ENCODE measurements around the gene GRIA3.
A peak's percentile ranks its signal among the peaks of the same experiment; 100 is the strongest.

GRIA3 gene

DNA sequence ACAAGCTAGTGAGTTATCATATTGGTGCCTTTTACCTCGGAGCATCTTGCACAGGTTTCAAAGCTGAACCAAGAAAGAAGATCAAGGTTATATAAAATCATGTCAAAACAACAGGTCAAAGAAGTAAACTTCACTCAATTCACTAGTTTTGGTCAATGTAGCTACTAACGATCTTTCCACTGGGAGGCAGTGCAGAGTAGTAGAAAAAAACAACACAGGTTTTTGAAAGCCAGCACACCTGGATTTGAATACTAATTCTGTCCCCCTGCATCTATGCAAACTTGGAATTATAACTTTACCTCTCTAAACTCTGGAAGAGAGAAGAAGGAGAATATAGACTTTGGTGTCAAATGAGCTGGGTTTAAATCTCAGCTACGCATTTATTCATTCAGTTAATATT lies 266.1 kb downstream of the GRIA3 start:
- DNase-seq (ENCODE audit: low spot score): peak; percentile 4
- TF ChIP-seq, protein P1, sequence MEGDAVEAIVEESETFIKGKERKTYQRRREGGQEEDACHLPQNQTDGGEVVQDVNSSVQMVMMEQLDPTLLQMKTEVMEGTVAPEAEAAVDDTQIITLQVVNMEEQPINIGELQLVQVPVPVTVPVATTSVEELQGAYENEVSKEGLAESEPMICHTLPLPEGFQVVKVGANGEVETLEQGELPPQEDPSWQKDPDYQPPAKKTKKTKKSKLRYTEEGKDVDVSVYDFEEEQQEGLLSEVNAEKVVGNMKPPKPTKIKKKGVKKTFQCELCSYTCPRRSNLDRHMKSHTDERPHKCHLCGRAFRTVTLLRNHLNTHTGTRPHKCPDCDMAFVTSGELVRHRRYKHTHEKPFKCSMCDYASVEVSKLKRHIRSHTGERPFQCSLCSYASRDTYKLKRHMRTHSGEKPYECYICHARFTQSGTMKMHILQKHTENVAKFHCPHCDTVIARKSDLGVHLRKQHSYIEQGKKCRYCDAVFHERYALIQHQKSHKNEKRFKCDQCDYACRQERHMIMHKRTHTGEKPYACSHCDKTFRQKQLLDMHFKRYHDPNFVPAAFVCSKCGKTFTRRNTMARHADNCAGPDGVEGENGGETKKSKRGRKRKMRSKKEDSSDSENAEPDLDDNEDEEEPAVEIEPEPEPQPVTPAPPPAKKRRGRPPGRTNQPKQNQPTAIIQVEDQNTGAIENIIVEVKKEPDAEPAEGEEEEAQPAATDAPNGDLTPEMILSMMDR (IDR thresholded peaks at IDR 0.05; ENCODE audit: extremely low read depth, insufficient read depth, missing control alignments): peak; percentile 52

GRCh38 chrX:123454712-123455431 lies 270.8 kb downstream of the GRIA3 start:
- TF ChIP-seq, protein P1 (IDR thresholded peaks at IDR 0.05; ENCODE audit: extremely low read depth, insufficient read depth, missing control alignments): no peak
- DNase-seq (ENCODE audit: low spot score): no peak
- in situ Hi-C loops (cut with MboI; ENCODE audit: low pct_unique_long_range_greater_than_20kb, low sequenced_read_pairs, unreplicated experiment): no loop called here

More for the DNA sequence above, 266.1 kb downstream of the GRIA3 start:
- in situ Hi-C loops (cut with MboI; ENCODE audit: low pct_unique_long_range_greater_than_20kb, low sequenced_read_pairs, unreplicated experiment): no loop called here

DNA sequence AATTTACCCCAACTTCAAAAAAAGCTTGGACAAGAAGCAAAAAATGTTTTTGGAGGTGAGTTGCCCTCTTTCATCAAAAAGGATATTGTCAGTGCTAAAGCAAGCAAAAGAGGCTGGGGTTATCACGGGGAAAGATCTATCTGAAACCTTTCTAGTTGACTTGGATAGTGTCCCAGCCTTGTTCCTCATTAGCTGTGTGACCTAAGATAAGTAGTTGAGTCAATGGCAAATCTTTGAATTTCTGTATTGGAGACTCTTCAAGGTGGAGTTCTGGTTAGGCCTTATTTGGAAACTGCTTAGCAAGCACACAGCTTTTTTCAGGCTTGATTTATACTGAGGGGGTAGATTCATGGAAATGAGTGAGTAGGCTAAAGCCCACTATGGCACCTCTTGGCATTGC lies 271.6 kb downstream of the GRIA3 start:
- in situ Hi-C loops (cut with MboI; ENCODE audit: low pct_unique_long_range_greater_than_20kb, low sequenced_read_pairs, unreplicated experiment): no loop called here
- TF ChIP-seq, protein P1 (IDR thresholded peaks at IDR 0.05; ENCODE audit: extremely low read depth, insufficient read depth, missing control alignments): no peak
- DNase-seq (ENCODE audit: low spot score): no peak

- DNase-seq (ENCODE audit: low spot score): no peak
- TF ChIP-seq, protein P1 (IDR thresholded peaks at IDR 0.05; ENCODE audit: extremely low read depth, insufficient read depth, missing control alignments): no peak
- in situ Hi-C loops (cut with MboI; ENCODE audit: low pct_unique_long_range_greater_than_20kb, low sequenced_read_pairs, unreplicated experiment): no loop called here
Measured at GRCh38 chrX:123464709-123465108, 280.6 kb downstream of the GRIA3 start.

GRCh38 chrX:123468481-123468880 lies 284.4 kb downstream of the GRIA3 start:
- TF ChIP-seq, protein P1 (IDR thresholded peaks at IDR 0.05; ENCODE audit: extremely low read depth, insufficient read depth, missing control alignments): no peak
- in situ Hi-C loops (cut with MboI; ENCODE audit: low pct_unique_long_range_greater_than_20kb, low sequenced_read_pairs, unreplicated experiment): no loop called here
- DNase-seq (ENCODE audit: low spot score): no peak

- in situ Hi-C loops (cut with MboI; ENCODE audit: low pct_unique_long_range_greater_than_20kb, low sequenced_read_pairs, unreplicated experiment): no loop called here
- TF ChIP-seq, protein P1 (IDR thresholded peaks at IDR 0.05; ENCODE audit: extremely low read depth, insufficient read depth, missing control alignments): no peak
- no peak for DNase-seq (ENCODE audit: low spot score)
Measured at GRCh38 chrX:123475068-123475724, 291.1 kb downstream of the GRIA3 start.

All from GM13977 (cell line).